A549 (cell line): ENCODE measurements around the gene ROR1. TPM values are rescaled to one million over a fixed set of nuclear protein-coding genes. Genes with fewer than 3 reads are reported as not detected.

ENCODE experiments used
- ATAC-seq, 2 experiments: fragments of 200-7000 bp in 1 of 2; fragments of >200 bp in 1 of 2; cut with Nextera tagmentation in 1 of 2; cut with Tn5 transposase in 1 of 2; 3 replicates each; pipeline versions ENCODE4 v1.8.0 to v1.9.1; 2018 to 2020; ENCODE audit warnings: mild to moderate bottlenecking in 1 of 2, moderate library complexity in 1 of 2
- CTCF ChIA-PET: fragments of 300-600 bp; sonication (Branson Sonifier 250); formaldehyde crosslinking; extraction: SDS; loops from one replicate; lab custom pipeline; 2021; ENCODE audit warnings: antibody characterized with exemption, inconsistent platforms; lab: Yijun Ruan, JAX
- POLR2A ChIA-PET: fragments of 350-600 bp; formaldehyde crosslinking; extraction: SDS; loops from one replicate; lab custom pipeline; 2021; ENCODE audit warnings: antibody characterized with exemption, inconsistent platforms; lab: Yijun Ruan, JAX
- DNase-seq, 2 experiments: peaks; one replicate each; pipeline versions ENCODE4 v3.0.0 to v3.0.0-alpha.2; 2011 to 2016; ENCODE audit warnings: low read depth in 1 of 2, low spot score in 1 of 2
- FAIRE-seq: peaks from 2 replicates; lab custom pipeline; 2011; peaks lifted over from hg19 to GRCh38; lab: Jason Lieb, UNC
- H3K27ac ChIP-seq, 2 experiments: fragments of >200 bp; sonication (Bioruptor Twin); formaldehyde crosslinking; 3 replicates each; pipeline ENCODE4 v1.5.1; 2016 to 2017
- H3K4me1 ChIP-seq: fragments of >200 bp; sonication (Bioruptor Twin); formaldehyde crosslinking; 3 replicates; pipeline ENCODE4 v1.6.1; 2016
- H3K4me2 ChIP-seq: fragments of >200 bp; sonication (Bioruptor Twin); formaldehyde crosslinking; 3 replicates; pipeline ENCODE4 v1.6.1; 2016
- H3K4me3 ChIP-seq: fragments of >200 bp; sonication (Bioruptor Twin); formaldehyde crosslinking; 3 replicates; pipeline ENCODE4 v1.5.1; 2016
- H3K9me3 ChIP-seq: fragments of >200 bp; sonication (Bioruptor Twin); formaldehyde crosslinking; 3 replicates; pipeline ENCODE4 v1.6.1; 2016
- CBX2 ChIP-seq: fragments of 200-600 bp; sonication (generic); IDR thresholded peaks from 2 replicates; pipeline ENCODE4 v1.6.1; 2016; ENCODE audit warnings: low read depth, mild to moderate bottlenecking, borderline replicate concordance
- CEBPB ChIP-seq, 2 experiments: fragments of >200 bp in 1 of 2; sonication (Bioruptor Twin) in 1 of 2; formaldehyde crosslinking in 1 of 2; IDR thresholded peaks; 2 replicates each; pipeline ENCODE4 v1.6.1; 2012 to 2016
- EHMT2 ChIP-seq: fragments of 200-600 bp; sonication (generic); IDR thresholded peaks from 2 replicates; pipeline ENCODE4 v1.6.1; 2016; ENCODE audit warnings: antibody characterized with exemption, low read depth, mild to moderate bottlenecking, moderate library complexity
- FOSB ChIP-seq: fragments of 250-450 bp; sonication (Bioruptor Pico); IDR thresholded peaks from 2 replicates; pipeline ENCODE4 v1.5.0; 2020; ENCODE audit warnings: mild to moderate bottlenecking, moderate library complexity
- FOSL2 ChIP-seq, 2 experiments: fragments of 450-650 bp in 1 of 2; fragments of >200 bp in 1 of 2; sonication (Bioruptor Twin) in 1 of 2; formaldehyde crosslinking; IDR thresholded peaks; 2 replicates each; pipeline versions ENCODE4 v1.5.0 to v1.6.1; 2016 to 2020; ENCODE audit warnings: mild to moderate bottlenecking in 1 of 2, moderate library complexity in 1 of 2
- HEYL ChIP-seq: fragments of 250-450 bp; sonication (Bioruptor Pico); IDR thresholded peaks from 2 replicates; pipeline ENCODE4 v1.8.0; 2021; ENCODE audit warnings: mild to moderate bottlenecking, moderate library complexity
- HOXA7 ChIP-seq: fragments of 250-450 bp; sonication (Bioruptor Pico); IDR thresholded peaks from 2 replicates; pipeline ENCODE4 v1.5.0; 2020; ENCODE audit warnings: mild to moderate bottlenecking, moderate library complexity
- HOXB13 ChIP-seq: fragments of 250-450 bp; sonication (Bioruptor Pico); IDR thresholded peaks from 2 replicates; pipeline ENCODE4 v1.5.0; 2020; ENCODE audit warnings: low read depth, mild to moderate bottlenecking, moderate library complexity
- KDM1A ChIP-seq: fragments of 200-600 bp; sonication (generic); IDR thresholded peaks from 2 replicates; pipeline ENCODE4 v1.6.1; 2016; ENCODE audit warnings: low read depth, mild to moderate bottlenecking
- KDM5A ChIP-seq: fragments of 200-600 bp; sonication (generic); IDR thresholded peaks from 2 replicates; pipeline ENCODE4 v1.6.1; 2016; ENCODE audit warnings: antibody characterized with exemption, mild to moderate bottlenecking
- MAX ChIP-seq: IDR thresholded peaks from 2 replicates; pipeline ENCODE4 v1.6.1; 2012
- MYC ChIP-seq: IDR thresholded peaks from 2 replicates; pipeline ENCODE4 v1.6.1; 2012; ENCODE audit warnings: mild to moderate bottlenecking, inconsistent platforms, low read length, improper control_type of control experiment, borderline replicate concordance
- POLR2A ChIP-seq: IDR thresholded peaks from 2 replicates; pipeline ENCODE4 v1.6.1; 2012; ENCODE audit warnings: mild to moderate bottlenecking, low read length
- POLR2AphosphoS2 ChIP-seq: conservative IDR thresholded peaks from 2 replicates; pipeline ENCODE4 v1.6.1; 2012; ENCODE audit warnings: low read length, improper control_type of control experiment, inconsistent platforms
- RAD21 ChIP-seq, 2 experiments: fragments of >200 bp in 1 of 2; sonication (Bioruptor Twin) in 1 of 2; formaldehyde crosslinking in 1 of 2; IDR thresholded peaks in 1 of 2; conservative IDR thresholded peaks in 1 of 2; 2 replicates in 1 of 2; 3 replicates in 1 of 2; pipeline ENCODE4 v1.6.1; 2012 to 2018; ENCODE audit warnings: inconsistent platforms in 1 of 2
- RCOR1 ChIP-seq: fragments of 150-350 bp; IDR thresholded peaks from 2 replicates; pipeline ENCODE4 v1.6.1; 2014; ENCODE audit warnings: antibody characterized with exemption, low read length, low read depth
- SREBF2 ChIP-seq: fragments of 450-650 bp; IDR thresholded peaks from 2 replicates; pipeline ENCODE4 v1.6.1; 2014; ENCODE audit warnings: mild to moderate bottlenecking, moderate library complexity
- TP53 ChIP-seq: fragments of 250-450 bp; sonication (Bioruptor Pico); IDR thresholded peaks from 2 replicates; pipeline ENCODE4 v1.5.0; 2021; ENCODE audit warnings: mild to moderate bottlenecking, moderate library complexity
- ZFP36 ChIP-seq: fragments of 450-650 bp; IDR thresholded peaks from 2 replicates; pipeline ENCODE4 v1.6.1; 2014; ENCODE audit warnings: borderline replicate concordance; ENCODE audit not compliant: partially characterized antibody
- WGBS: methylation state at CpG from one replicate; pipeline ENCODE4 v1.1.6; 2017; ENCODE audit errors: missing lambda C conversion rate; 5-methylcytosine and 5-hydroxymethylcytosine counted together
- polyA plus RNA-seq, 4 experiments: library from polyadenylated mRNA; depleted of rRNA in 3 of 4; stranded (reverse); fragments of >200 nt; fragmentation: RNase III in 1 of 4; extraction: RNeasy Plus Mini Kit Qiagen cat#74134 plus additional on column Dnase treatment in 1 of 4; gene quantifications; 2 replicates in 3 of 4; 3 replicates in 1 of 4; pipeline ENCODE4 v1.2.3, GENCODE V29; 2011 to 2017
- TF ChIP-seq, protein P1 (sequence below): fragments of >200 bp; sonication (Bioruptor Twin); formaldehyde crosslinking; IDR thresholded peaks from 2 replicates; pipeline ENCODE4 v1.6.1; 2016

Gene ROR1
- polyA plus RNA-seq, 2 of the 4 experiments (the other 2 are of a cell fraction), result 6.5 to 19.0 TPM

DNA sequence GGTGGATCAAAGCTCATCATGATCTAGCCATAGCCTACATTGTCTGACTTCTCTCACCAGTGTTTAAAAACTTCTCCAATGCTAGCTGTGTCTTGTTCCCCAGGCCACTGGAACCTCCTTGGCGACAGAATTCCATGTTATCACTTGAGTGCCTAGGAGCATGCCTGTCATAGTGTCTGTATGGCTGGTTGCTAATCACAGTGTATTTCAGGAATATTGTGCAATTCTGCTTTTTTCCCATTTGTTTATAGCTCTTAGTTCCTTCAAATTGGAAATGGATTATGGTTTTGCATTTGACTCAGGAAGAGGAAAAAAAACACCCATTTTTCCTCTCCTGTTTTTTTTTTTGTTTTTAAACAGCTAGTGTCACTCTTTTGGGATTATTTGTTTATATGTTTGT lies 25.5 kb downstream of the ROR1 start:
- DNase-seq (no peak), FAIRE-seq (no peak), ATAC-seq (no peak)
- no peak overlapping the region for H3K4me2 ChIP-seq
- no peak overlapping the region for H3K27ac ChIP-seq
- no peak for TF ChIP-seq FOSL2 (IDR thresholded peaks at IDR 0.05)
- no peak for TF ChIP-seq FOSL2 (CRISPR knock-in tag; IDR thresholded peaks at IDR 0.05)
- TF ChIP-seq CEBPB (IDR thresholded peaks at IDR 0.05), result peak; percentile 27 to 34; a peak in 2 of 4 replicates
- CTCF ChIA-PET, result interaction anchor here (0.7 to 2.0 kb wide), 2 partner anchors 107 to 198 kb away, joined by 3 to 6 read pairs; no protein-coding TSS in a partner anchor
- POLR2A ChIA-PET, result no interaction called here
- no peaks in the 10 kb centered on the region for H3K9me3 ChIP-seq
- 92% methylated on average over 1 of the region's 1 CpG for WGBS
- H3K4me3 ChIP-seq, result no peak overlapping the region
- peaks cover 50% of the 10 kb centered on the region for H3K4me1 ChIP-seq

DNA sequence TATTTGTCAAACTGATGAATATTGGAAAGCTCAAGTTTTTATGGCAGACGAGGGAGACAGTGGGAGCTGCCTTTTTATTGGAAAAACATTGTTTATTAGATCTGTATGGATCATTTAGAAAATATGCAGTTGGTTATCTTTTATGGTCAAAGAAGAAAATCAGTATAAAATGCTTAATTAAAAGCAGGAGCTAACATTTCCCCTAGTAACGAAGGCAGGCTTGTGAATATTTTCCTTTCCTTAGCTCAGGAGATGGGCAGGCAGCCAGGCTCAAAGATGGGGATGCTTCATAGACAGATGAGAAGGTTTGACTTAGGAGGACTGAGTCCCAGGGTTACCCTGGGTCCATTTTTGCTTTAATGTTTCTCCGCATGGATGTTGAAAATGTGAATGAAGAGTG lies 26.0 kb downstream of the ROR1 start:
- FAIRE-seq, result no peak
- no peak for ATAC-seq
- Histone ChIP-seq H3K27ac (no peak overlapping the region), H3K4me3 (no peak overlapping the region), H3K4me2 (no peak overlapping the region), H3K9me3 (no peaks in the 10 kb centered on the region), H3K4me1 (peaks cover 45% of the 10 kb centered on the region)
- TF ChIP-seq, protein P1, sequence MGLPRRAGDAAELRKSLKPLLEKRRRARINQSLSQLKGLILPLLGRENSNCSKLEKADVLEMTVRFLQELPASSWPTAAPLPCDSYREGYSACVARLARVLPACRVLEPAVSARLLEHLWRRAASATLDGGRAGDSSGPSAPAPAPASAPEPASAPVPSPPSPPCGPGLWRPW, result no peak
- TF ChIP-seq KDM1A (no peak), FOSB (CRISPR knock-in tag) (no peak), EHMT2 (no peak), RCOR1 (no peak), HOXA7 (CRISPR knock-in tag) (no peak), POLR2AphosphoS2 (no peak), POLR2A (no peak), TP53 (CRISPR knock-in tag) (no peak), MAX (no peak), MYC (no peak), ZFP36 (no peak), HOXB13 (CRISPR knock-in tag) (no peak)
- 79% methylated on average over 3 of the region's 3 CpGs for WGBS
- no peak for DNase-seq
- POLR2A ChIA-PET, result no interaction called here
- CTCF ChIA-PET, result interaction anchor here (2.0 kb wide), 1 partner anchor 108 kb away, joined by 6 read pairs; no protein-coding TSS in a partner anchor

- CTCF ChIA-PET, result interaction anchor here (0.9 kb wide), 1 partner anchor 110 kb away, joined by 4 read pairs; no protein-coding TSS in a partner anchor
- Histone ChIP-seq H3K4me3 (no peak overlapping the region), H3K9me3 (no peaks in the 10 kb centered on the region), H3K4me2 (0 out of 3 replicates have a peak overlapping the region, but pooled peaks have one; percentile 20), H3K27ac (no peak overlapping the region), H3K4me1 (peaks cover 28% of the 10 kb centered on the region)
- POLR2A ChIA-PET, result no interaction called here
- no peak for DNase-seq
- no peak for FAIRE-seq
- TF ChIP-seq KDM5A (no peak), RAD21 (conservative IDR thresholded peaks at IDR 0.05 in 1 of 2, IDR thresholded peaks at IDR 0.05 in 1 of 2) (peak in 1 of 2 experiments; percentile 26; a peak in 1 of 5 replicates), SREBF2 (no peak), HEYL (CRISPR knock-in tag) (no peak)
- 39% methylated on average over 3 of the region's 3 CpGs for WGBS
- peak in 1 of 2 experiments; percentile 77; a peak in 4 of 6 replicates for ATAC-seq
Observed at GRCh38 chr1:63802109-63802508, 28.3 kb downstream of the ROR1 start.

- DNase-seq (no peak), FAIRE-seq (no peak), ATAC-seq (no peak)
- no peak overlapping the region for H3K4me3 ChIP-seq
- WGBS, result 87% methylated on average over 5 of the region's 5 CpGs
- ChIA-PET CTCF (no interaction called here), POLR2A (no interaction called here)
- H3K4me1 ChIP-seq, result peaks cover 15% of the 10 kb centered on the region; the same call in 1 of the 3 replicates
- no peak for TF ChIP-seq HOXA7 (CRISPR knock-in tag)
- TF ChIP-seq CBX2, result no peak
- H3K4me2 ChIP-seq, result no peak overlapping the region
- H3K27ac ChIP-seq, result no peak overlapping the region; a peak in 1 of 6 replicates
- peaks cover 13% of the 10 kb centered on the region for H3K9me3 ChIP-seq
Observed at GRCh38 chr1:63804829-63805484, 31.1 kb downstream of the ROR1 start.
